Gastrocnemius medialis (tissue), 4 donors: ENCODE results near the gene DBH. TPM values are rescaled to one million over a fixed set of nuclear protein-coding genes. Genes with fewer than 3 reads are reported as not detected.

Source experiments
- ATAC-seq, 2 donors: fragments of 150-250 bp; one replicate each; pipeline ENCODE4 v1.9.1; 2016
- DNase-seq, 2 donors: peaks; one replicate each; pipeline ENCODE4 v3.0.0-alpha.2; 2019
- H3K27ac ChIP-seq, 4 donors: fragments of 200-600 bp; sonication (generic); 1 replicate in 1 of 4; 2 replicates in 3 of 4; pipeline ENCODE4 v1.5.1; 2016 to 2018; ENCODE audit warnings: mild to moderate bottlenecking in 2 of 4, moderate library complexity in 1 of 4
- H3K27me3 ChIP-seq, 3 donors: fragments of 200-600 bp; sonication (generic) in 2 of 3; 1 replicate in 1 of 3; 2 replicates in 2 of 3; pipeline versions ENCODE4 v1.5.1 to v1.6.0; 2016 to 2019; ENCODE audit warnings: mild to moderate bottlenecking in 1 of 3, moderate library complexity in 1 of 3
- H3K36me3 ChIP-seq, 2 donors: fragments of 200-600 bp; sonication (generic) in 1 of 2; one replicate each; pipeline ENCODE4 v1.5.1; 2017 to 2018
- H3K4me1 ChIP-seq, 2 donors: fragments of 200-600 bp; sonication (generic) in 1 of 2; one replicate each; pipeline ENCODE4 v1.5.1; 2016 to 2017; ENCODE audit warnings: mild to moderate bottlenecking in 2 of 2
- H3K4me3 ChIP-seq, 4 donors: fragments of 200-600 bp; sonication (generic) in 3 of 4; 1 replicate in 1 of 4; 2 replicates in 3 of 4; pipeline ENCODE4 v1.5.1; 2016 to 2019; ENCODE audit warnings: mild to moderate bottlenecking in 2 of 4
- H3K9me3 ChIP-seq, 3 donors: fragments of 200-600 bp; sonication (generic) in 2 of 3; 1 replicate in 1 of 3; 2 replicates in 2 of 3; pipeline ENCODE4 v1.5.1; 2016 to 2019
- CTCF ChIP-seq, 5 experiments: fragments of 450-650 bp in 3 of 5; fragments of 200-600 bp in 2 of 5; sonication (generic) in 2 of 5; IDR thresholded peaks in 4 of 5; conservative IDR thresholded peaks in 1 of 5; 1 replicate in 4 of 5; 2 replicates in 1 of 5; pipeline ENCODE4 v1.5.1; 2016 to 2019; ENCODE audit warnings: antibody characterized with exemption in 5 of 5, mild to moderate bottlenecking in 3 of 5, moderate library complexity in 3 of 5
- POLR2A ChIP-seq, 2 donors: fragments of 450-650 bp; IDR thresholded peaks; one replicate each; pipeline ENCODE4 v1.6.1; 2017; ENCODE audit warnings: antibody characterized with exemption in 2 of 2, mild to moderate bottlenecking in 2 of 2, moderate library complexity in 2 of 2
- in situ Hi-C, 4 donors: fragments of 200-750 bp; cut with MboI; loops; one replicate each; pipeline versions ENCODE4 v1.15.0 to v1.8.0; 2017; ENCODE audit warnings: low sequenced_read_pairs in 4 of 4
- intact Hi-C: fragments of 100-400 bp; cut with DNase I; formaldehyde crosslinking; loops from one replicate; pipeline ENCODE4 v1.15.1; 2023; ENCODE audit warnings: low total_unique reads
- total RNA-seq, 4 donors: library from RNA; depleted of rRNA; stranded (reverse); fragments of >200 nt; gene quantifications; one replicate each; pipeline versions ENCODE4 v1.1.0 to v1.2.3, GENCODE V29; 2016

DBH gene
- total RNA-seq, 4 donors from 2014 or later, result not detected

DNA sequence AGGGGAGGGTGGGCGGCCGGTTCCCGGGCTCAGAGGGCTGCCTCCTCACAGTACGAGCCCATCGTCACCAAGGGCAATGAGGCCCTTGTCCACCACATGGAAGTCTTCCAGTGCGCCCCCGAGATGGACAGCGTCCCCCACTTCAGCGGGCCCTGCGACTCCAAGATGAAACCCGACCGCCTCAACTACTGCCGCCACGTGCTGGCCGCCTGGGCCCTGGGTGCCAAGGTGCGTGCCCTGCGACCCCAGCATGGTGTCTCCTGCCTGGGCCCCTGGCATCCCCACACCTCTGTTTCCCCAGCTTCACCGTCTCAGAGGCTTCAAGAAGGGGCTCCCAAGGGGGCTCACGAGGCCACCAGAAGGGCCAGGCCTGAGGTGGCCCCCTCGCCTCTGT lies 7.2 kb downstream of the DBH start:
- intact Hi-C loops, result no loop called here
- H3K4me1 ChIP-seq, result no peaks in the 10 kb centered on the region
- in situ Hi-C loops, result no loop called here
- H3K27me3 ChIP-seq, result peaks cover 0 to 8% (median 4%) of the 10 kb centered on the region in 3 donors
- H3K4me3 ChIP-seq, result no peak overlapping the region
- DNase-seq (no peak), ATAC-seq (no peak)
- H3K27ac ChIP-seq, result no peak overlapping the region
- no peaks in the 10 kb centered on the region for H3K9me3 ChIP-seq
- TF ChIP-seq CTCF (IDR thresholded peaks at IDR 0.05 in 4 of 5, conservative IDR thresholded peaks at IDR 0.05 in 1 of 5) (no peak), POLR2A (IDR thresholded peaks at IDR 0.05) (no peak)
- H3K36me3 ChIP-seq, result no peaks in the 10 kb centered on the region

DNA sequence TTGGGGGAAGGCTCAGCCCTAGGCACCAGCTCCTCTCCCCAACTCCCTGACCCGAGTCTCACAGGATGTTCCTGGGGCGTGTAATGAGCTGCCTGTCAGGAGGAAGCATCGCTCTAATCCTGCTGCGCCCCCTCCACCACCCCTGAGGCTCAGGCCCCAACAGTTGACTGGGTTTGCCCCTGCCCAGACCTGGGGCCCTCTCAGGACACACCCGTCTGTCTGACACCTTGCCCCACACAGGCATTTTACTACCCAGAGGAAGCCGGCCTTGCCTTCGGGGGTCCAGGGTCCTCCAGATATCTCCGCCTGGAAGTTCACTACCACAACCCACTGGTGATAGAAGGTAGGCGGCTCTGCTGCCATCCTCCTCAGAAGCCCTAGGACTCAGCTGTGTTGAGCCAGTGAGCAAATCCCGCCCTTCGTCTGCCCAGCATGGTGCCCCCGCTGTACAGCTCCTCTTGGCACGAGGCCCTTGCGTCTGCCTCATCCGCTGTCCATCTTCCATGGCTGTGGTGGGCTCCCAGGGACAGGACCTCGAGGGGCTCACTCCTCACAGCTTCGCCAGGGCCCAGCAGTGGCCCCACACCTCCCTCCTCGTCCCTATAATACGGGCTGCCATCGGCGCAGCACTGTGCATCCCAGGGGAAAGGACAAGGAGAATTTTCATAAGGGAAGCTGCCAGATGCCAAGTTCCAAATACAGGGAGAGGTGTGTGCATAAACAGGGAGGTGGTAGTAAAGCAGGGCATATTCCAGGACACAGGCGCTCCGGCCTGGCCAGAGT lies 8.0 kb downstream of the DBH start:
- no peak for DNase-seq
- no peaks in the 10 kb centered on the region for H3K36me3 ChIP-seq
- ATAC-seq, result no peak
- no peaks in the 10 kb centered on the region for H3K4me1 ChIP-seq
- intact Hi-C loops (no loop called here), in situ Hi-C loops (no loop called here)
- no peaks in the 10 kb centered on the region for H3K9me3 ChIP-seq
- H3K27me3 ChIP-seq, result peaks cover 0 to 13% (median 10%) of the 10 kb centered on the region in 3 donors
- H3K27ac ChIP-seq, result no peak overlapping the region
- TF ChIP-seq POLR2A (IDR thresholded peaks at IDR 0.05), result no peak
- no peak for TF ChIP-seq CTCF (IDR thresholded peaks at IDR 0.05 in 4 of 5, conservative IDR thresholded peaks at IDR 0.05 in 1 of 5)
- H3K4me3 ChIP-seq, result no peak overlapping the region

DNA sequence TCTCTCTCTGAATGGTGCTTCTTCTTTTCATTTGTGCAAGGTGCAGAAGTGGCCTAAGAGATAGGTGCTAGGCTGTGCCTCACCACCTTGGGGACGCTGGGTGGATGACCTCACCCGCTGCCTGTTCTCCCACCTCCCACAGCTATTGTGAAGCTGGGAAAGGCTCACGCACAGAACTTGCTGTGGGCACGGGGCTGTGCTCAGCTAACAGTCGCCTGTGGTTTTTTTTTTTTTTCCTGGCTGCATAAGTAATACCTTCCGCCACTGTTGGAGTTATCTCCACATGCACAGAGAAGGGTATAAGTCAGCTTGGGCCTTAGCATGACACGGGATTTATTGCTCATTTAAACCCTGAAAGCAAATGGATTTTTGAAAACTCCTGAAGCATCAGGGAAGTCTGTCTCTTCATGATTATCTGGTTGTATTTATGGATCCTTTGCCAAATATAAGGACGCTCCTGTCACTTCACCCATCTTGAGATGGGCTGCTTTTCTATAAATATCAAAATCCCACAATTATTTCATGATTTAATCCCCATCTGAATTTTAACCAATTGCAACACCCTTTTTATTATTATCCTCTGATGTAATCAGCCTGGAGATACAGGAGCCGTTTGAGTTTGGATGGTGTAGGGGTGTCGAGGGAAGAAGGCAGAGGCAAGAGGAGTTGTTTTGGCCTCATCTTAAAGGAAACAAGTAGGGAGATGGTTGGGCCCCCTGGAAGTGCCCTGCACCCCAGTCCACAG lies 9.0 kb downstream of the DBH start:
- H3K4me3 ChIP-seq, result no peak overlapping the region
- no peak for TF ChIP-seq CTCF (IDR thresholded peaks at IDR 0.05 in 4 of 5, conservative IDR thresholded peaks at IDR 0.05 in 1 of 5)
- TF ChIP-seq POLR2A (IDR thresholded peaks at IDR 0.05), result no peak
- no peak for ATAC-seq
- H3K9me3 ChIP-seq, result no peaks in the 10 kb centered on the region
- intact Hi-C loops (no loop called here), in situ Hi-C loops (no loop called here)
- H3K27ac ChIP-seq, result no peak overlapping the region
- H3K4me1 ChIP-seq, result no peaks in the 10 kb centered on the region
- no peak for DNase-seq
- peaks cover 4 to 15% (median 13%) of the 10 kb centered on the region in 3 donors for H3K27me3 ChIP-seq
- no peaks in the 10 kb centered on the region for H3K36me3 ChIP-seq

DNA sequence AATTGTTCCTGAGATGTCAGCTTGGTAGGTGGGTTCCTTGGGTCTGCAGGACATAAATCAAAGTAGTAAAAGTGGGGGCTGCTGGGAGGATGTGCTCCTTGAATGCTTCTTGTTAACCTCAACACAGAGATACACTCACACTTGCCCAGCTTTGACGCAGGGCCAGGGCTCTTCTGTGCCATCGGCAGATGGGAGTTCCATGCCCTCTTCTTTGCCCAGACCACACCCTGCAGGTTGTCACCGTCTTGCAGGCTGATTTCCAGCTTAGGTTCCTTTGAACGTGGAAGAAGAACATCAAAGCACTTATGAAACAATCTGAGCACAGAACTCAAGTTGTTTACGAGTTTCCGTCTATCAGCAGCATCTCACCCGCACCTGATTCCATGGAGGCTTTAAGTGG lies 11.0 kb downstream of the DBH start:
- no peak for TF ChIP-seq CTCF (IDR thresholded peaks at IDR 0.05 in 4 of 5, conservative IDR thresholded peaks at IDR 0.05 in 1 of 5)
- no peak for TF ChIP-seq POLR2A (IDR thresholded peaks at IDR 0.05)
- no peak overlapping the region for H3K27ac ChIP-seq
- no peaks in the 10 kb centered on the region for H3K4me1 ChIP-seq
- no peak overlapping the region for H3K4me3 ChIP-seq
- no peaks in the 10 kb centered on the region for H3K36me3 ChIP-seq
- ATAC-seq, result no peak
- intact Hi-C loops, result no loop called here
- no peak for DNase-seq
- H3K9me3 ChIP-seq, result no peaks in the 10 kb centered on the region
- peaks cover 8 to 19% (median 13%) of the 10 kb centered on the region in 3 donors for H3K27me3 ChIP-seq
- in situ Hi-C loops, result no loop called here
